Measurements from ENCODE around the gene SLX4IP. TPM values are rescaled to one million over a fixed set of nuclear protein-coding genes. Genes with fewer than 3 reads are reported as not detected.

SLX4IP gene
- total and polyA plus RNA-seq, 2 of the 13 experiments (the other 11 are each of a cell fraction or from before 2014, with no cell fraction given) = 3.6 to 7.3 TPM

GRCh38 chr20:10536531-10536930, 101.4 kb downstream of the SLX4IP start (continued):
- TF ChIP-seq ZNF567 (CRISPR knock-in tag; IDR thresholded peaks at IDR 0.05; ENCODE audit: borderline replicate concordance) = no peak
- TF ChIP-seq ZBTB37 (CRISPR knock-in tag; IDR thresholded peaks at IDR 0.05) = no peak
- TF ChIP-seq SALL2 (CRISPR knock-in tag; IDR thresholded peaks at IDR 0.05) = 0 out of 2 replicates have a peak, but pooled peaks have one; percentile 30
- TF ChIP-seq ZNF792 (CRISPR knock-in tag; IDR thresholded peaks at IDR 0.05) = 0 out of 2 replicates have a peak, but pooled peaks have one; percentile 65
- TF ChIP-seq KLF12 (CRISPR knock-in tag; IDR thresholded peaks at IDR 0.05; ENCODE audit: borderline replicate concordance) = no peak
- TF ChIP-seq ZNF543 (CRISPR knock-in tag; IDR thresholded peaks at IDR 0.05) = no peak
- TF ChIP-seq CREB3 (CRISPR knock-in tag; IDR thresholded peaks at IDR 0.05) = no peak
- no peak for TF ChIP-seq ZNF33B (CRISPR knock-in tag; IDR thresholded peaks at IDR 0.05)
- no peak for TF ChIP-seq KLF9 (CRISPR knock-in tag; IDR thresholded peaks at IDR 0.05; ENCODE audit: low read depth)
- TF ChIP-seq ZGPAT (CRISPR knock-in tag; IDR thresholded peaks at IDR 0.05) = peak; percentile 26; the same call in 1 of the 2 replicates
- 0 out of 2 replicates have a peak, but pooled peaks have one; percentile 15 for TF ChIP-seq XBP1 (CRISPR knock-in tag; IDR thresholded peaks at IDR 0.05)
- TF ChIP-seq ASH2L (IDR thresholded peaks at IDR 0.05; ENCODE audit: insufficient read length, low read depth, low read length) = no peak
- no peak for TF ChIP-seq ZNF30 (CRISPR knock-in tag; IDR thresholded peaks at IDR 0.05)
- no peak for TF ChIP-seq ATF4 (CRISPR knock-in tag; IDR thresholded peaks at IDR 0.05)
- no peak for TF ChIP-seq GATA4 (IDR thresholded peaks at IDR 0.05; ENCODE audit: borderline replicate concordance, low read depth)
- TF ChIP-seq MAF1 (CRISPR knock-in tag; IDR thresholded peaks at IDR 0.05; ENCODE audit: borderline replicate concordance) = no peak
- TF ChIP-seq ISX (CRISPR knock-in tag; conservative IDR thresholded peaks at IDR 0.05) = no peak
- TF ChIP-seq ZNF274 (CRISPR knock-in tag; IDR thresholded peaks at IDR 0.05) = no peak
- TF ChIP-seq TBP (CRISPR knock-in tag; IDR thresholded peaks at IDR 0.05) = no peak
- no peak for TF ChIP-seq NAIF1 (CRISPR knock-in tag; IDR thresholded peaks at IDR 0.05; ENCODE audit: borderline replicate concordance)
- no peak for TF ChIP-seq RNF219 (CRISPR knock-in tag; IDR thresholded peaks at IDR 0.05)
- no peak for TF ChIP-seq U2AF2 (IDR thresholded peaks at IDR 0.05; ENCODE audit: low read depth, low read length)
- TF ChIP-seq FOSL1 (CRISPR knock-in tag; IDR thresholded peaks at IDR 0.05; ENCODE audit: borderline replicate concordance) = 0 out of 2 replicates have a peak, but pooled peaks have one; percentile 13
- no peak for TF ChIP-seq ZNF3 (CRISPR knock-in tag; IDR thresholded peaks at IDR 0.05)
- 0 out of 2 replicates have a peak, but pooled peaks have one; percentile 44 for TF ChIP-seq NFATC3 (CRISPR knock-in tag; IDR thresholded peaks at IDR 0.05)
- no peak for TF ChIP-seq ZNF720 (CRISPR knock-in tag; IDR thresholded peaks at IDR 0.05)
